Body of pancreas (tissue), 4 donors: ENCODE results near the gene CCL16. TPM values are rescaled to one million over a fixed set of nuclear protein-coding genes. Genes with fewer than 3 reads are reported as not detected.

Experiments
- ATAC-seq: fragments of 150-250 bp; one replicate; pipeline ENCODE4 v1.9.1; 2016
- DNase-seq, 4 donors: peaks; one replicate each; pipeline ENCODE4 v3.0.0-alpha.2; 2019
- H3K27ac ChIP-seq, 4 donors: fragments of 200-600 bp; sonication (generic); 1 replicate in 3 of 4; 2 replicates in 1 of 4; pipeline versions ENCODE4 v1.5.1 to v1.6.1; 2016 to 2019; ENCODE audit warnings: mild to moderate bottlenecking in 1 of 4, mixed read lengths in 1 of 4, moderate library complexity in 1 of 4
- H3K27me3 ChIP-seq, 2 donors: fragments of 200-600 bp; sonication (generic); one replicate each; pipeline ENCODE4 v1.6.0; 2016; ENCODE audit warnings: mild to moderate bottlenecking in 1 of 2
- H3K36me3 ChIP-seq, 2 donors: fragments of 200-600 bp; sonication (generic); replicated peaks in 1 of 2; 2 replicates each; pipeline ENCODE4 v1.5.1; 2016; ENCODE audit warnings: low read depth in 2 of 2; ENCODE audit not compliant: insufficient read depth in 1 of 2
- H3K4me1 ChIP-seq: fragments of 200-600 bp; sonication (generic); one replicate; pipeline ENCODE4 v1.6.0; 2016
- H3K4me3 ChIP-seq, 2 donors: fragments of 200-600 bp; sonication (generic); 1 replicate in 1 of 2; 2 replicates in 1 of 2; pipeline ENCODE4 v1.5.1; 2016 to 2019
- H3K9me3 ChIP-seq, 3 donors: fragments of 200-600 bp; sonication (generic); 1 replicate in 2 of 3; 2 replicates in 1 of 3; pipeline ENCODE4 v1.5.1; 2016
- POLR2A ChIP-seq, 3 donors: fragments of 450-650 bp; IDR thresholded peaks; one replicate each; pipeline ENCODE4 v1.6.1; 2016; ENCODE audit warnings: antibody characterized with exemption in 3 of 3, mild to moderate bottlenecking in 2 of 3
- WGBS, 2 donors: methylation state at CpG; one replicate each; pipeline ENCODE4 v1.1.5; 2017; 5-methylcytosine and 5-hydroxymethylcytosine counted together
- intact Hi-C: fragments of 100-400 bp; cut with DNase I; formaldehyde crosslinking; loops from one replicate; pipeline ENCODE4 v1.15.1; 2023
- total RNA-seq, 2 donors: library from RNA; depleted of rRNA; stranded (reverse); fragments of >200 nt; gene quantifications; one replicate each; pipeline ENCODE4 v1.1.0, GENCODE V29; 2016
- TF ChIP-seq, protein P1 (sequence below), 7 experiments: fragments of 450-650 bp in 4 of 7; fragments of 200-600 bp in 3 of 7; sonication (generic) in 3 of 7; IDR thresholded peaks; one replicate each; pipeline ENCODE4 v1.5.1; 2016 to 2019; ENCODE audit warnings: antibody characterized with exemption in 7 of 7

The CCL16 gene
- total RNA-seq, 2 donors from 2014 or later, result 0.78 TPM; not detected in 1

- DNase-seq (no peak), ATAC-seq (no peak)
- H3K27ac ChIP-seq, result no peak overlapping the region
- H3K36me3 ChIP-seq, result no peaks in the 10 kb centered on the region
- intact Hi-C loops, result no loop called here
- H3K27me3 ChIP-seq, result no peaks in the 10 kb centered on the region
- H3K4me1 ChIP-seq, result no peaks in the 10 kb centered on the region
- H3K9me3 ChIP-seq, result no peaks in the 10 kb centered on the region
- no peak for TF ChIP-seq POLR2A (IDR thresholded peaks at IDR 0.05)
- TF ChIP-seq, protein P1, sequence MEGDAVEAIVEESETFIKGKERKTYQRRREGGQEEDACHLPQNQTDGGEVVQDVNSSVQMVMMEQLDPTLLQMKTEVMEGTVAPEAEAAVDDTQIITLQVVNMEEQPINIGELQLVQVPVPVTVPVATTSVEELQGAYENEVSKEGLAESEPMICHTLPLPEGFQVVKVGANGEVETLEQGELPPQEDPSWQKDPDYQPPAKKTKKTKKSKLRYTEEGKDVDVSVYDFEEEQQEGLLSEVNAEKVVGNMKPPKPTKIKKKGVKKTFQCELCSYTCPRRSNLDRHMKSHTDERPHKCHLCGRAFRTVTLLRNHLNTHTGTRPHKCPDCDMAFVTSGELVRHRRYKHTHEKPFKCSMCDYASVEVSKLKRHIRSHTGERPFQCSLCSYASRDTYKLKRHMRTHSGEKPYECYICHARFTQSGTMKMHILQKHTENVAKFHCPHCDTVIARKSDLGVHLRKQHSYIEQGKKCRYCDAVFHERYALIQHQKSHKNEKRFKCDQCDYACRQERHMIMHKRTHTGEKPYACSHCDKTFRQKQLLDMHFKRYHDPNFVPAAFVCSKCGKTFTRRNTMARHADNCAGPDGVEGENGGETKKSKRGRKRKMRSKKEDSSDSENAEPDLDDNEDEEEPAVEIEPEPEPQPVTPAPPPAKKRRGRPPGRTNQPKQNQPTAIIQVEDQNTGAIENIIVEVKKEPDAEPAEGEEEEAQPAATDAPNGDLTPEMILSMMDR (IDR thresholded peaks at IDR 0.05), result no peak
- WGBS, 2 donors, result 53 to 64% methylated on average over 2 of the region's 2 CpGs
- no peak overlapping the region for H3K4me3 ChIP-seq
Measured at GRCh38 chr17:36011201-36011600, 29.9 kb upstream of the CCL16 start.

- TF ChIP-seq, protein P1 (IDR thresholded peaks at IDR 0.05), result no peak
- TF ChIP-seq POLR2A (IDR thresholded peaks at IDR 0.05), result no peak
- 78 to 83% methylated on average over 14 of the region's 14 CpGs for WGBS, 2 donors
- DNase-seq, result no peak
- Histone ChIP-seq H3K27me3 (no peaks in the 10 kb centered on the region), H3K4me3 (no peak overlapping the region), H3K36me3 (no peaks in the 10 kb centered on the region), H3K4me1 (no peaks in the 10 kb centered on the region), H3K9me3 (no peaks in the 10 kb centered on the region), H3K27ac (no peak overlapping the region)
- ATAC-seq, result no peak
- intact Hi-C loops, result no loop called here
Measured at GRCh38 chr17:36008998-36009665, 27.8 kb upstream of the CCL16 start.

GRCh38 chr17:36004594-36005108, 23.4 kb upstream of the CCL16 start:
- peaks cover 11% of the 10 kb centered on the region for H3K4me1 ChIP-seq
- no peak overlapping the region for H3K27ac ChIP-seq
- H3K27me3 ChIP-seq, result no peaks in the 10 kb centered on the region
- 56 to 59% methylated on average over 4 of the region's 4 CpGs for WGBS, 2 donors
- H3K4me3 ChIP-seq, result no peak overlapping the region
- intact Hi-C loops, result no loop called here
- DNase-seq (no peak), ATAC-seq (no peak)
- H3K36me3 ChIP-seq, result no peaks in the 10 kb centered on the region
- H3K9me3 ChIP-seq, result no peaks in the 10 kb centered on the region
- no peak for TF ChIP-seq POLR2A (IDR thresholded peaks at IDR 0.05)
- TF ChIP-seq, protein P1 (IDR thresholded peaks at IDR 0.05), result no peak

GRCh38 chr17:36002631-36003030, 21.3 kb upstream of the CCL16 start:
- TF ChIP-seq POLR2A (IDR thresholded peaks at IDR 0.05), result no peak
- TF ChIP-seq, protein P1 (IDR thresholded peaks at IDR 0.05), result no peak
- DNase-seq (no peak), ATAC-seq (no peak)
- intact Hi-C loops, result no loop called here
- Histone ChIP-seq H3K4me1 (peaks cover 11% of the 10 kb centered on the region), H3K27ac (no peak overlapping the region), H3K9me3 (no peaks in the 10 kb centered on the region), H3K27me3 (no peaks in the 10 kb centered on the region), H3K4me3 (no peak overlapping the region), H3K36me3 (no peaks in the 10 kb centered on the region)
- WGBS, 2 donors, result 88 to 89% methylated on average over 7 of the region's 7 CpGs
